ENCODE measurements around the gene MYO3B. TPM values are rescaled to one million over a fixed set of nuclear protein-coding genes. Genes with fewer than 3 reads are reported as not detected.
"Not testable (repeated sequence)": the region's sequence is repeated elsewhere in the genome, so short reads cannot be mapped to it uniquely, and the experiment has no call there.

Gene MYO3B
- total RNA-seq, 1 experiment from 2014 or later, result not detected

- Histone ChIP-seq H3K4me3 (no peak overlapping the region), H3K27me3 (replicated peaks) (no peaks in the 10 kb centered on the region), H3K27ac (no peak overlapping the region), H3K9me3 (replicated peaks) (no peaks in the 10 kb centered on the region), H3K36me3 (no peaks in the 10 kb centered on the region), H3K4me1 (replicated peaks) (no peaks in the 10 kb centered on the region)
- DNase-seq (ENCODE audit: low read depth in 1 of 2, low spot score in 2 of 2), result no peak
Observed at GRCh38 chr2:170258382-170258781, 80.4 kb downstream of the MYO3B start.

GRCh38 chr2:170260188-170260587 lies 82.2 kb downstream of the MYO3B start:
- no peak for DNase-seq (ENCODE audit: low read depth in 1 of 2, low spot score in 2 of 2)
- H3K4me3 ChIP-seq, result no peak overlapping the region
- H3K27me3 ChIP-seq (replicated peaks), result no peaks in the 10 kb centered on the region
- no peaks in the 10 kb centered on the region for H3K36me3 ChIP-seq
- H3K9me3 ChIP-seq (replicated peaks), result no peaks in the 10 kb centered on the region; the same call in 1 of the 2 replicates
- H3K27ac ChIP-seq, result no peak overlapping the region
- H3K4me1 ChIP-seq (replicated peaks), result no peaks in the 10 kb centered on the region

- no peaks in the 10 kb centered on the region for H3K27me3 ChIP-seq (replicated peaks)
- no peak for DNase-seq (ENCODE audit: low read depth in 1 of 2, low spot score in 2 of 2)
- H3K4me1 ChIP-seq (replicated peaks), result no peaks in the 10 kb centered on the region
- H3K36me3 ChIP-seq, result no peaks in the 10 kb centered on the region
- no peak overlapping the region for H3K4me3 ChIP-seq
- H3K27ac ChIP-seq, result no peak overlapping the region
- H3K9me3 ChIP-seq (replicated peaks), result no peaks in the 10 kb centered on the region; the same call in 1 of the 2 replicates
Observed at GRCh38 chr2:170261566-170261965, 83.6 kb downstream of the MYO3B start.

GRCh38 chr2:170262343-170262742 lies 84.4 kb downstream of the MYO3B start:
- Histone ChIP-seq H3K27me3 (replicated peaks) (no peaks in the 10 kb centered on the region), H3K27ac (no peak overlapping the region), H3K4me1 (replicated peaks) (no peaks in the 10 kb centered on the region), H3K36me3 (no peaks in the 10 kb centered on the region), H3K9me3 (replicated peaks) (no peaks in the 10 kb centered on the region; the same call in 1 of the 2 replicates), H3K4me3 (no peak overlapping the region)
- no peak for DNase-seq (ENCODE audit: low read depth in 1 of 2, low spot score in 2 of 2)

GRCh38 chr2:170262806-170263205 lies 84.9 kb downstream of the MYO3B start:
- DNase-seq (ENCODE audit: low read depth in 1 of 2, low spot score in 2 of 2), result no peak
- no peak overlapping the region for H3K4me3 ChIP-seq
- no peak overlapping the region for H3K27ac ChIP-seq
- no peaks in the 10 kb centered on the region for H3K36me3 ChIP-seq
- no peaks in the 10 kb centered on the region for H3K27me3 ChIP-seq (replicated peaks)
- H3K9me3 ChIP-seq (replicated peaks), result no peaks in the 10 kb centered on the region; the same call in 1 of the 2 replicates
- no peaks in the 10 kb centered on the region for H3K4me1 ChIP-seq (replicated peaks)

GRCh38 chr2:170263728-170264521 lies 86.0 kb downstream of the MYO3B start:
- not testable (repeated sequence) for H3K9me3 ChIP-seq (replicated peaks); H3K4me1 ChIP-seq (replicated peaks); H3K36me3 ChIP-seq; DNase-seq (ENCODE audit: low read depth in 1 of 2, low spot score in 2 of 2); H3K27me3 ChIP-seq (replicated peaks); H3K4me3 ChIP-seq; H3K27ac ChIP-seq

GRCh38 chr2:170264522-170264860 lies 86.5 kb downstream of the MYO3B start:
- H3K27ac ChIP-seq, result no peak overlapping the region
- DNase-seq (ENCODE audit: low read depth in 1 of 2, low spot score in 2 of 2), result no peak
- no peak overlapping the region for H3K4me3 ChIP-seq
- no peaks in the 10 kb centered on the region for H3K36me3 ChIP-seq
- no peaks in the 10 kb centered on the region for H3K4me1 ChIP-seq (replicated peaks)
- no peaks in the 10 kb centered on the region for H3K27me3 ChIP-seq (replicated peaks)
- H3K9me3 ChIP-seq (replicated peaks), result no peaks in the 10 kb centered on the region; the same call in 1 of the 2 replicates

GRCh38 chr2:170264865-170265264 lies 86.9 kb downstream of the MYO3B start:
- Histone ChIP-seq H3K4me1 (replicated peaks) (no peaks in the 10 kb centered on the region), H3K4me3 (no peak overlapping the region), H3K27ac (no peak overlapping the region), H3K36me3 (no peaks in the 10 kb centered on the region), H3K27me3 (replicated peaks) (no peaks in the 10 kb centered on the region), H3K9me3 (replicated peaks) (no peaks in the 10 kb centered on the region; the same call in 1 of the 2 replicates)
- no peak for DNase-seq (ENCODE audit: low read depth in 1 of 2, low spot score in 2 of 2)

- no peaks in the 10 kb centered on the region for H3K27me3 ChIP-seq (replicated peaks)
Observed at GRCh38 chr2:170265321-170265720, 87.4 kb downstream of the MYO3B start.

GRCh38 chr2:170266358-170266757 lies 88.4 kb downstream of the MYO3B start:
- no peak overlapping the region for H3K27ac ChIP-seq
- H3K4me1 ChIP-seq (replicated peaks), result no peaks in the 10 kb centered on the region
- H3K27me3 ChIP-seq (replicated peaks), result no peaks in the 10 kb centered on the region
- no peaks in the 10 kb centered on the region for H3K36me3 ChIP-seq
- no peaks in the 10 kb centered on the region; the same call in 1 of the 2 replicates for H3K9me3 ChIP-seq (replicated peaks)
- no peak overlapping the region for H3K4me3 ChIP-seq
- DNase-seq (ENCODE audit: low read depth in 1 of 2, low spot score in 2 of 2), result no peak

More at GRCh38 chr2:170265321-170265720, 87.4 kb downstream of the MYO3B start:
- Histone ChIP-seq H3K9me3 (replicated peaks) (no peaks in the 10 kb centered on the region; the same call in 1 of the 2 replicates), H3K4me3 (no peak overlapping the region), H3K36me3 (no peaks in the 10 kb centered on the region), H3K4me1 (replicated peaks) (no peaks in the 10 kb centered on the region), H3K27ac (no peak overlapping the region)
- no peak for DNase-seq (ENCODE audit: low read depth in 1 of 2, low spot score in 2 of 2)

- no peak overlapping the region for H3K4me3 ChIP-seq
- no peak overlapping the region for H3K27ac ChIP-seq
- no peaks in the 10 kb centered on the region for H3K36me3 ChIP-seq
- H3K4me1 ChIP-seq (replicated peaks), result no peaks in the 10 kb centered on the region
- no peak for DNase-seq (ENCODE audit: low read depth in 1 of 2, low spot score in 2 of 2)
- H3K9me3 ChIP-seq (replicated peaks), result no peaks in the 10 kb centered on the region; the same call in 1 of the 2 replicates
- no peaks in the 10 kb centered on the region for H3K27me3 ChIP-seq (replicated peaks)
Observed at GRCh38 chr2:170267071-170267470, 89.1 kb downstream of the MYO3B start.

GRCh38 chr2:170270278-170270864 lies 92.4 kb downstream of the MYO3B start:
- no peak for DNase-seq (ENCODE audit: low read depth in 1 of 2, low spot score in 2 of 2)
- no peak overlapping the region for H3K27ac ChIP-seq
- no peaks in the 10 kb centered on the region for H3K4me1 ChIP-seq (replicated peaks)

GRCh38 chr2:170271340-170271739 lies 93.4 kb downstream of the MYO3B start:
- Histone ChIP-seq H3K27ac (no peak overlapping the region), H3K4me1 (replicated peaks) (no peaks in the 10 kb centered on the region), H3K9me3 (replicated peaks) (no peaks in the 10 kb centered on the region), H3K36me3 (no peaks in the 10 kb centered on the region), H3K27me3 (replicated peaks) (no peaks in the 10 kb centered on the region), H3K4me3 (no peak overlapping the region)
- no peak for DNase-seq (ENCODE audit: low read depth in 1 of 2, low spot score in 2 of 2)

More at GRCh38 chr2:170270278-170270864, 92.4 kb downstream of the MYO3B start:
- H3K36me3 ChIP-seq, result no peaks in the 10 kb centered on the region
- H3K4me3 ChIP-seq, result no peak overlapping the region
- H3K27me3 ChIP-seq (replicated peaks), result no peaks in the 10 kb centered on the region
- H3K9me3 ChIP-seq (replicated peaks), result no peaks in the 10 kb centered on the region

- Histone ChIP-seq H3K27me3 (replicated peaks) (no peaks in the 10 kb centered on the region), H3K27ac (no peak overlapping the region), H3K9me3 (replicated peaks) (no peaks in the 10 kb centered on the region), H3K4me3 (no peak overlapping the region), H3K4me1 (replicated peaks) (no peaks in the 10 kb centered on the region), H3K36me3 (no peaks in the 10 kb centered on the region)
- DNase-seq (ENCODE audit: low read depth in 1 of 2, low spot score in 2 of 2), result no peak
Observed at GRCh38 chr2:170276056-170276455, 98.1 kb downstream of the MYO3B start.

Data from SJSA1 (cell line).